ENCODE measurements around the gene GSX2.
"Not testable (repeated sequence)": the region's sequence is repeated elsewhere in the genome, so short reads cannot be mapped to it uniquely, and the experiment has no call there.

The GSX2 gene

DNA sequence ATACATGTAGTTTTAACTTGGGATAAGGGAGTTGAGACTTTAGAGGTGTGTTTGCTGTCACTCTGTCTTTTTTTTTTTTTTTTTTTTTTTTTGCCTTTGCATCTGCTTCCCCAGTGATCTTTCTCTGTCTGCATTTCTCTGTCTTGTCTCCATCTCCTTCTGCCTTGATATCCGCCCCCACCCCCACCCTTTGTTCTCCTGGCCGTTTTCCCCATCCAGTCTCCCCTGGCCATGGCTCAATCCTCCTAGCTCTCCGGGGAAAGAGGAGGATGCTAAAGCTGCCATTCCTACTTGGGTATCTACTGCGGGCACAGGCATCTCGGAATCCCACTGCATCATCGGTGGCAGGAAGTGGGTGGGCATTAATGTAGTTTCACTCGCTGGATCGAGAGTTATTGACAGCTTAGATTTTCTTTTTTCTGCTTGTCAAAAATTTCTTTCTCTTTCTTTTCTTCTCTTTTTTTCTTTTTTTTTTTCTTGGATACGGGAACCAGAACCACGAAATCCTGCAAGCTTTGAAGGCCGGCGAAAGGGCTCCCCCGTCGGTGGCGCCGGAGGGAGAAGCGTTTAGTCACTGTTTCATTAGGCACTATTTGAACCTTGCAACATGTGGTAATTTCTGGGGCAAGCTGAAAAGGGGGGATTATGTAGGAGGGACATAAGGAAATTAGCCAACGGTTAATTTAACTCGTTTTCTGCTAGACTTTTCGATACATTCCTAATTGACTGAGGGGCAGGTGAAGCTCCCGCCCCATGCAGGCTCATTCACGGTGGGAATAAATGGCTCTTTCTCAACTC lies 8.2 kb downstream of the GSX2 start:
- no peak for DNase-seq

DNA sequence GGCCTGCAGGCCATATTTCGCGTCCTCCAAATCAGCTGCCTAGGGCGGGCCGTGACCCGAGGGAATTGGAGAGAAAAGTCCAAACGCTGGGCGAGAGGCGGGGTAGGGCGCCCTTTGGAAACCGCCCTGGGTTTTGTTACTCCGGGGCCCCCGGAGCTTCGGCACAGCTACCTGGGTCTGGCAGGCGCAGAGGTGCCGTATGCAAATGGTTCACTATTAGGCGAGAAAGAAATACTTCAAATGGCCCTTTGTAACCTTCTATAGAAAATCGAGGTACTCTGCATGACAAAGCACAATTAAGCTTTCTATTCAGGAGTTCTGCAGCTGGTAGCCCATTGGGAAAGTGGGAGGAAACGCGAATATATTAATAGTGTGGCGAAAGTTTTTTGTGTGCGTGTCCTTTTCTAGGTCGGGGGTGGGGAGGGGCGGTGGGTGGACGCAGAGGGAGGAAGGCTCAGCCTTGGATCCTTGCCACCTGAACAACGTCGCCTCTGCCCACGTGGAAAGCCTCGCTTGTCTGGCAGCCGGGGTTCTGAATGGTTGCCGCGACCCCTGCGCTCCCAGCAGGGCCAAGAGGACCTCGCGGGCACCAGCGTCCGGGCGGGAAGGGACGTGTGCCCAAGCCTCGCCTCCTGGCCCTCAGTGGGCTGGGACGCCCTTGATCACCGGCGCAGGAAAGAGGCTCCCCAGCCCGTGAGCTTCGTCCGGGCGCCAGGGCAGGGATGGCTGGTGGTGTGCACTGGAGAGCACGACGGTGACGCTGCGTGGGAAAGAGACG lies 9.5 kb downstream of the GSX2 start:
- no peak for DNase-seq

DNA sequence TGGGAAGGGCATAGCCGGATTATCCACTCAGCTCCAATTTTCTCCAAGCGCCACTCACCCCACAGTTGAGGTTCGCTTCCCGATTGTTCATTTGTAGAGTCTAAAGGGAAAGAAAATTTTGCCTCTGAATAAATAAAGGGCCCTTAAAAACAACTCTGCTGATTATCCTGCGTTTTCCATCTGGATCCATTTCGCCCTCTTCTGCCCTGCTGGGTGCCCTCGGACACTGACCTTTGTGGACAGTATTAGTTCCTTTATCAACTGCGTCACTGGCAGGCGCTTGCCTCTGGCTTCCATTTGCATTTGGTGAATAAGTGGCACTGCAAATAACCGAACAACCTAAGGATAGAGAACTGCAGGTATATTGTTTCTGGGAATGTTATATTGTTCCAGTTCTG lies 10.1 kb downstream of the GSX2 start:
- no peak for DNase-seq

DNA sequence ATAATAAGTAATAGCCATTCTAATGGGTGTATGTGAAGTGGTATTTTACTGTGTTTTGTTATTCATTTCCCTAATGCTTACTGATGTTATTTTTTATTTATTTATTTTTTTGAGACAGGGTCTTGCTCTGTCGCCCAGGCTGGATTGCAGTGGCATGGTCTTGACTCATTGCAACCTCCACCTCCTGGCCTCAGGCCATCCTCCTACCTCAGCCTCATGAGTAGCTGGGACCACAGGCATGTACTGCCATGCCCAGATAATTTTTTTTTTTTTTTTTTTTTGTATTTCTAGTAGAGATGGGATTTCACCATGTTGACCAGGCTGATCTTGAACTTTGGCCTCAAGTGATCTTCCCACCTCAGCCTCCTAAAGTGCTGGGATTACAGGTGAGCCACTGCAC lies 13.2 kb downstream of the GSX2 start:
- not testable (repeated sequence) for DNase-seq

DNA sequence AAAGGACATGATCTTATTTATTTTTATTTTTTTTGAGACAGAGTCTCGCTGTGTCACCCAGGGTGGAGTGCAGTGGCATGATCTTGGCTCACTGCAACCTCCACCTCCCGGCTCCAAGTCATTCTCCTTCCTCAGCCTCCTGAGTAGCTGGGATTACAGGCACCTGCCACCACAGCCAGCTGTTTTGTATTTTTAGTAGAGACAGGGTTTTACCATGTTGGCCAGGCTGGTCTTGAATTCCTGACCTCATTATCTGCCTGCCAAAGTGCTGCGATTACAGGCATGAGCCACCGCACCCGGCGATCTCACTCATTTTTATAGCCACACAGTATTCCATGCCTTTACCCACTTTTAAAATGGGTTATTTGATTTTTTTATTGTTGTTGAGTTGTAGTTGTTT lies 16.3 kb downstream of the GSX2 start:
- DNase-seq = not testable (repeated sequence)

DNA sequence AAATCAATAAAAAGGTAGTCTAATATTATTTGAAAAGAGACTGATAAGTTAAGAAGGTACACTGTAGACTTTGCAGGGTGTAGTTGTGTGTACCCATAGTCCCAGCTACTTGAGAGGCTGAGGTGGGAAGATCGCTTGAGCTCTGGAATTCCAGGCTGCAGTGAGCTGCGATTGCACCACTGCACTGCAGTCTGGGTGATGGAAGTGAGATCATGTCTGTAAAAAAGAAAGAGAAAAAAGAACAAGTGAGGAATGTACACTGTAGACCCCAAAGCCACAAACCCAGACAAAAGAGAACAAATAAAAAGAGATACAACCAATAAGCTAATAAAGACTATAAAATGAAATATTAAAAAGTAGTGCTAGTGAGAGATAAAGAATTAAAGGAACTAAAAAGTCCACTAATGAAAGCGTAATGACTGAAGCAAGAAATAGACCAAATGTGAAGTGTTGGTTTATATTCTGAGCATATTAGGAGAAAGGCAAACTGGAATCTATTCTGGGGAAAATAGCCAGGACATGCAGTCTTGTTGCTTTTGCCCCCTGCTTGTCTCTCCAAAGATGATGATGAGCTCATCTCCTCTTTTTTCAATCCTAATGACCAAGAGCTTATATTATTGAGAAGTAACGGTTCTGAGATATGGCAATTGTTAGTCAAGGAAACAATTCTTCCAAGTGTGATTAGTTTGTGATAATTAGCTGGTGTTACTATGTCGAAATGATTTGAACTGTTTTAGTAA lies 19.1 kb downstream of the GSX2 start:
- DNase-seq = peak; percentile 25

DNA sequence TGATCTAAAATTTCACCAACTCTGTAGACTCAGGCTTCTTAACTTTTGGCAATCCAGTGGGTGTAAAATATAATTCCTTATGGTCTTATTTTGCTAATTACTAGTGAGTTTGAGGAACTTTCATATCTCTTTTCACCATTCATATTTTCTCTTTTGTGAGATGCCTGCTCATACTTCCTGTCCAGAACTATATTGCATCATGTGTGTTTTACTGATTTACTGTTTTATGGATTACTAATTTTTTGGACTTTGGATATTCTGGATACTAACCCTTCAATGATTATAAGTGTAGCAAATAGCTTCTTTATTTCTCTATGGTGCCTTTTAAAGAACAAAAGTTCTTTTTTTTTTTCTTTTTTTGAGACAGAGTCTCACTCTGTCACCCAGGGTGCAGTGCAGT lies 20.6 kb downstream of the GSX2 start:
- no peak for DNase-seq

DNA sequence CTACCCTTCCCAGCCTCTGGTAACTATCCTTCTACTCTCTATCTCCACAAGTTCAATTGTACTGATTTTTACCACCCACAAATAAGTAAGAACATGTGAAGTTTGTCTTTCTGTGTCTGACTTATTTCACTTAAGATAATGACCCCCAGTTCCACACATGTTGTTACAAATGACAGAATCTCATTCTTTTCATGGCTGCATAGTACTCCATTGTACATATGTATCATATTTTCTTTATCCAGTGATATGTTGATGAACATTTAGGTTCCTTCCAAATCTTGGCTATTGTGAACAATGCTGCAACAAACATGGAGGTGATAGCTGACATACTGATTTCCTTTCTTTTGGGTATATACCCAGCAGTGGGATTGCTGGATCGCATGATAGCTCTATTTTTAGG lies 27.7 kb downstream of the GSX2 start:
- no peak for DNase-seq

DNA sequence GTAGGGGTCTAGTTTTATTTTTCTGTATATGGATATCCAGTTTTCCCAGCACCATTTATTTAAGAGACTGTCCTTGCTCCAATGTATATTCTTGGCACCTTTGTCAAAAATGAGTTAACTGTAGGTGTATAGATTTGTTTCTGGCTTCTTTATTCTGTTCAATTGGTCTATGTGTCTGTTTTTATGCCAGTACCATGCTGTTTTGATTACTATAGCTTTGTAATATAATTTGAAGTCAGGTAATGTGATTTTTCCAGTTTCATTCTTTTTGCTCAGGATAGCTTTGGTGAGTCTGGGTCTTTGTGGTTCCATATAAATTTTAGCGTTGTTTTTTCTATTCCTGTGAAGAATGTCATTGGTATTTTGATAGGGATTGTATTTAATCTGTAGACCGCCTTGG lies 28.7 kb downstream of the GSX2 start:
- DNase-seq = not testable (repeated sequence)

DNA sequence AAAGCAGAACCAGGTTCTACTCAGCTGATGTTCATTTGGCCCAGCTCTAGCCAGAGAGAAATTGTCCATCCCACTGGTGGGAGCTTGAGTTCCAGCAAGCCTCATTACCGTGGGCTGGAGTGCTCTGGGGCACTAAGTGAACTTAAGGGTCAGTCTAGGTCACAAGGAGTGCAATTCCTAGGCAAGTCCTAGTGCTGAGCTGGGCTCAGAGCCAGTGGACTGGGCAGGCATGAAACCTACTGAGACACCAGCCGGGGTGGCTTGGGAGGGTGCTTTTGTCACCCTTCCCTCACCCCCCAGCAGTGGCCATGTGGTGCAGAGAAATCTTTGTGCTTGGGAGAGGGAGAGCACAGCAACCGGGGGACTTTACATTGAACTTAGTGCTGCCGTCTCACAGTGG lies 39.4 kb downstream of the GSX2 start:
- no peak for DNase-seq

DNA sequence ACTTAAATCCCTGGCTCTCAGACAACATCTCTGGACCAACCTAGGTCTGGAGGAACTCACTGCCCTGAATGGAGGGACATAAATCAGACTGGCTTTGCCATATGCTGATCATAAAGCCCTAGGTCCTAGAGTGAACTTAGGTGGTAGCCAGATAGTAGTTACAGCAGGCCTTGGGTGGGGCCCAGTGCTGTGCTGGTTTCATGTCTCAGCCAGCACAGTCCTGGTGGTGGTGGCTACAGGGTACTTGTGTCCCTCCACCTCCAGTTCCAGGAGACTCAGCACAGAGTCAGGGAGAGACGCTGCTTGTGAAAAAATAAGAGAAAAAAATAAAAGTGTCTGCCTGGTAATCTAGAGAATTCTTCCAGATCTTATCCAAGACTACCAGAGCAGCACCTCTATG lies 40.3 kb downstream of the GSX2 start:
- DNase-seq = no peak

DNA sequence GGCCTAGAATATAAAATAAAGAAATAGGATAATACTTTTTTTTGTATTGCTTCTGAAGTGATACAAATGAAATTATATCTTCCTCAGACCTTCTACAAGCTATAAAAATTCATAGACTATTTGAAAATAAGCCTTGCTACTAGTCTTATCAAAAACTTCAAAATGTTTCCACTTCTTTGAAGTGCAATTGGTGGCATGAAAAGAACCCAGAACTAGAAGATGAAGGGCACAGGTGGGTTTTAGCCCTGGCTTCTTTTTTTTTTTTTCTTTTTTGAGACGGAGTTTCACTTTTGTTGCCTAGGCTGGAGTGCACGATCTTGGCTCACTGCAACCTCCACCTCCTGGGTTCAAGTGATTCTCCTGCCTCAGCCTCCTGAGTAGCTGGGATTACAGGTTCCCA lies 44.2 kb downstream of the GSX2 start:
- no peak for DNase-seq

DNA sequence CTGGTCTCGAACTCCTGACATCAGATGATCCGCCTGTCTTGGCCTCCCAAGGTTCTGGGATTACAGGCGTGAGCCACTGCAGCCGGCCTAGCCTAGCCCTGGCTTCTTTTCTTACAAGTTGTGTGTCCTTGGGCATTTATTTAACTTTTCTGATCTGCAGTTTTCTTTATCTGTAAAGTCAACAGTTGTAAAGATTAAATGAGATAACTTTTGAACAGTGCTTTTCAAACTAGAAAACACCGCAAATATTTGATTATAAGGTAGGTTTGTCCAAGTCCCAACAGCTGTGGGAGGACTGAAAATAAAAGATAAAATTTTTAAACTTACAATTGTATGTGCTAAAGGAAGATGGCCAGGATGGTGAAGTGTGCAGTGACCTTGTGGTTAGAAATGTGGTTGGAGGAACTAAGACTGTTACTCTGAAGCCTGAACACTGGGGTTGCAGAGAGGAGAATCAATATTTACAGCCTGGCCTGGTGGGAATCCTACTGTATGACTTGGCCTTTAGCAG lies 44.8 kb downstream of the GSX2 start:
- DNase-seq = peak; percentile 17

DNA sequence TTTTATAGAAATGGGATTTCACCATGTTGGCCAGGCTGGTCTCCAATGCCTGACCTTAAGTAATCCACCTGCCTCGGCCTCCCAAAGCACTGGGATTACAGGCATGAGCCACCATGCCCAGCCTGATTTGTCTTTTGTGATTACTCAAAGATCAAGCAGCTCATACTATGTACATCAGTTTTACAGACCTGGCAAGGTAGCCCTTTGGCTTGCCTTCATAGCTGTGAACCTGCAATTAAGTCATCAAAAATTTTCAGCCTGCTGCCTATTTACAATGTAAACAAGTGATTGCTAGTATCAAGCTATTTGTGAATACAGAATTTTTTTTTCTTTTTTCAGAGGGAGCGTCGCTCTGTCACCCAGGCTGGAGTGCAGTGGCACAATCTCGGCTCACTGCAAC lies 46.2 kb downstream of the GSX2 start:
- no peak for DNase-seq

DNA sequence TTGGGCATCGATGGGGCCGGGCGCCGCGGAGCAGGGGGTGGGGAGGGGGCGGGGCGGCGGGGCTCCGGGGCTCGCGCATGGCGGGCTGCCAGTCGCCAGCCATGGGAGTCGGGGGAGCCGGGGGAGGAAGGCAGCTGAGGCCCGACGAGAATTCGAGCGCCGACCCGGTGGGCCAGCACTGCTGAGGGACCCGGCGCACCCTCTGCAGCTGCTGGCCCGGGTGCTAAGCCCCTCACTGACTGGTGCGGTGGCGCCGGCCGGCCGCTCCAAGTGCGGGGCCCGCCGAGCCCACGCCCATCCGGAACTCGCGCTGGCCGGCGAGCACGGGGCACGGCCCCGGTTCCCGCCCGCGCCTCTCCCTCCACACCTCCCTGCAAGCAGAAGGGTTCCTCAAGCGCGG lies 49.4 kb downstream of the GSX2 start:
- no peak for DNase-seq

Data from fibroblast of upper back skin (primary cell).